OCI-LY3 (cell line): ENCODE data around the gene ZNF408.

ENCODE experiments used
- H2AFZ ChIP-seq: fragments of 200-600, 300-600 bp; shearing (Covaris generic); 2 replicates; pipeline ENCODE4 v1.6.0; 2014; ENCODE audit warnings: antibody characterized with exemption, low read depth, low read length
- H3K27ac ChIP-seq: fragments of 200-600, 300-600 bp; sonication (generic); 2 replicates; pipeline ENCODE4 v1.5.1; 2014; ENCODE audit warnings: mild to moderate bottlenecking, low read length, moderate library complexity, mixed read lengths
- H3K27me3 ChIP-seq: fragments of 200-600, 300-600 bp; sonication (generic); 2 replicates; pipeline ENCODE4 v1.6.1; 2014; ENCODE audit warnings: low read depth, low read length, mixed read lengths
- H3K36me3 ChIP-seq: fragments of 200-600, 300-600 bp; sonication (generic); replicated peaks from 2 replicates; pipeline ENCODE3; 2014; ENCODE audit warnings: low read depth, low read length, mixed read lengths
- H3K4me1 ChIP-seq: fragments of 300-600, 200-600 bp; sonication (generic); 2 replicates; pipeline ENCODE4 v1.6.1; 2014; ENCODE audit warnings: low read length, mixed read lengths
- H3K4me2 ChIP-seq: fragments of 200-600, 300-600 bp; sonication (generic); 2 replicates; pipeline ENCODE4 v1.6.1; 2014; ENCODE audit warnings: low read length, mixed read lengths
- H3K4me3 ChIP-seq: fragments of 300-600, 200-600 bp; sonication (generic); 2 replicates; pipeline ENCODE4 v1.5.1; 2014; ENCODE audit warnings: antibody characterized with exemption, mild to moderate bottlenecking, low read length, moderate library complexity
- H3K79me2 ChIP-seq: fragments of 300-600, 200-600 bp; shearing (Covaris generic); 2 replicates; pipeline ENCODE4 v1.6.1; 2014; ENCODE audit warnings: mild to moderate bottlenecking, low read length, mixed read lengths
- H3K9ac ChIP-seq: fragments of 300-600, 200-600 bp; shearing (Covaris generic); 2 replicates; pipeline ENCODE4 v1.6.0; 2014; ENCODE audit warnings: mild to moderate bottlenecking, low read length, moderate library complexity
- H3K9me3 ChIP-seq: fragments of 200-600, 300-600 bp; shearing (Covaris generic); 2 replicates; pipeline ENCODE4 v1.6.1; 2014; ENCODE audit warnings: low read length, mixed read lengths; ENCODE audit not compliant: insufficient read depth
- H4K20me1 ChIP-seq: fragments of 200-600, 300-600 bp; sonication (generic); 2 replicates; pipeline ENCODE4 v1.6.1; 2016; ENCODE audit warnings: low read length, mixed read lengths; ENCODE audit not compliant: insufficient read depth
- EZH2phosphoT487 ChIP-seq: fragments of 200-600 bp; shearing (Covaris generic); IDR thresholded peaks from 2 replicates; pipeline ENCODE4 v1.6.1; 2018; ENCODE audit warnings: antibody characterized with exemption, mixed run types, low read depth
- TF ChIP-seq, protein P1 (sequence below): fragments of 200-600, 300-600 bp; sonication (generic); IDR thresholded peaks from 2 replicates; pipeline ENCODE4 v1.5.1; 2014; ENCODE audit warnings: antibody characterized with exemption, low read length, low read depth

The ZNF408 gene

GRCh38 chr11:46682773-46683752, 17.8 kb upstream of the ZNF408 start:
- Histone ChIP-seq H3K27ac (no peak overlapping the region), H2AFZ (no peak overlapping the region), H3K9me3 (no peaks in the 10 kb centered on the region), H3K4me3 (no peak overlapping the region), H3K4me1 (no peaks in the 10 kb centered on the region), H3K9ac (no peak overlapping the region), H3K4me2 (no peak overlapping the region), H3K36me3 (peaks cover 12% of the 10 kb centered on the region), H3K79me2 (no peaks in the 10 kb centered on the region), H4K20me1 (no peaks in the 10 kb centered on the region), H3K27me3 (no peaks in the 10 kb centered on the region)
- TF ChIP-seq EZH2phosphoT487, result no peak
- TF ChIP-seq, protein P1, sequence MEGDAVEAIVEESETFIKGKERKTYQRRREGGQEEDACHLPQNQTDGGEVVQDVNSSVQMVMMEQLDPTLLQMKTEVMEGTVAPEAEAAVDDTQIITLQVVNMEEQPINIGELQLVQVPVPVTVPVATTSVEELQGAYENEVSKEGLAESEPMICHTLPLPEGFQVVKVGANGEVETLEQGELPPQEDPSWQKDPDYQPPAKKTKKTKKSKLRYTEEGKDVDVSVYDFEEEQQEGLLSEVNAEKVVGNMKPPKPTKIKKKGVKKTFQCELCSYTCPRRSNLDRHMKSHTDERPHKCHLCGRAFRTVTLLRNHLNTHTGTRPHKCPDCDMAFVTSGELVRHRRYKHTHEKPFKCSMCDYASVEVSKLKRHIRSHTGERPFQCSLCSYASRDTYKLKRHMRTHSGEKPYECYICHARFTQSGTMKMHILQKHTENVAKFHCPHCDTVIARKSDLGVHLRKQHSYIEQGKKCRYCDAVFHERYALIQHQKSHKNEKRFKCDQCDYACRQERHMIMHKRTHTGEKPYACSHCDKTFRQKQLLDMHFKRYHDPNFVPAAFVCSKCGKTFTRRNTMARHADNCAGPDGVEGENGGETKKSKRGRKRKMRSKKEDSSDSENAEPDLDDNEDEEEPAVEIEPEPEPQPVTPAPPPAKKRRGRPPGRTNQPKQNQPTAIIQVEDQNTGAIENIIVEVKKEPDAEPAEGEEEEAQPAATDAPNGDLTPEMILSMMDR, result no peak

DNA sequence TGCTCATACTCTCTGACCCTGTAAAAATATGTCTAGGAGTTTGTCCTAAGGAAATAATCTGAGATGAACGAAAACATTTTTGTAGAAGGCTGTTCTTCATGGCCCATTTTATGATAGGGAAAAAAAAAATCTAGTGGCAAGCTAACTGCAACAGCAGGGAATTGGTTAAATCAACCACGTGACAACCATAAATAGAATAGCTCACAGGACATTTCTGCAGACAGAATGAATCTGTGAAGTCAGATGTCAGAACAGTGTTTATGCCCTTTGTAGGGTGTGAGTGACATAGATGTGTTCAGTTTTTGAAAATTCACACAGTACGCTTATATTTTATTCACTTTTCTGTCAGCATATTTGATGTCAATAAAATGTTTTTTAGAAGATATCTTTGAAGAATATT, 16.5 kb upstream of the ZNF408 start:
- no peaks in the 10 kb centered on the region for H4K20me1 ChIP-seq
- H3K9me3 ChIP-seq, result no peaks in the 10 kb centered on the region
- no peak overlapping the region for H3K9ac ChIP-seq
- H3K36me3 ChIP-seq, result peaks cover 7% of the 10 kb centered on the region
- TF ChIP-seq, protein P1, result no peak
- no peak for TF ChIP-seq EZH2phosphoT487
- no peaks in the 10 kb centered on the region for H3K27me3 ChIP-seq
- no peak overlapping the region for H3K27ac ChIP-seq
- H3K4me2 ChIP-seq, result no peak overlapping the region
- H3K79me2 ChIP-seq, result no peaks in the 10 kb centered on the region
- no peaks in the 10 kb centered on the region for H3K4me1 ChIP-seq
- H2AFZ ChIP-seq, result no peak overlapping the region
- no peak overlapping the region for H3K4me3 ChIP-seq

- H3K4me3 ChIP-seq, result no peak overlapping the region
- no peaks in the 10 kb centered on the region for H3K27me3 ChIP-seq
- H3K27ac ChIP-seq, result no peak overlapping the region
- H3K4me2 ChIP-seq, result no peak overlapping the region
- no peaks in the 10 kb centered on the region for H4K20me1 ChIP-seq
- H3K36me3 ChIP-seq, result peaks cover 7% of the 10 kb centered on the region
- H3K9me3 ChIP-seq, result no peaks in the 10 kb centered on the region
- no peaks in the 10 kb centered on the region for H3K79me2 ChIP-seq
- no peak overlapping the region for H2AFZ ChIP-seq
- no peaks in the 10 kb centered on the region for H3K4me1 ChIP-seq
- TF ChIP-seq, protein P1, result no peak
- no peak for TF ChIP-seq EZH2phosphoT487
- no peak overlapping the region for H3K9ac ChIP-seq
These were observed 13.7 kb upstream of the ZNF408 start for GRCh38 chr11:46686886-46687795.

DNA sequence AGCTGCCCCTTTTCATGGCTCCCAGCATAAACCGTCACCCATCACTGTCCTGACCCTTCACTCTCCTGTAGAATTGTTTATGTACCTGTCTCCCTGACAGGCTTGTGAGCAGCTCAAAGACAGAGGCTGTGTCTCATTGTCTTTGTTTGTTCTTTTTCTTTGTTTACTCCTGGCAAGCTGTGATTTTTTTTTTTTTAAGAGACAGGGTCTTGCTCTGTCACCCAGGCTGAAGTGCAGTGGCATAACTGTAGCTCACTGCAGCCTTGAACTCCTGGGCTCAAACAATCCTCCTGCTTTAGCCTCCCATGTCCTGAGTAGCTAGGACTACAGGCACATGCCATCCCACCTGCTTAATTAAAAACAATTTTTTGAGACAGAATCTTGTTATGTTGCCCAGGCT, 10.1 kb upstream of the ZNF408 start:
- Histone ChIP-seq H3K4me1 (no peaks in the 10 kb centered on the region), H3K27ac (no peak overlapping the region), H3K9me3 (no peaks in the 10 kb centered on the region), H3K4me2 (no peak overlapping the region), H3K36me3 (peaks cover 16% of the 10 kb centered on the region), H3K79me2 (no peaks in the 10 kb centered on the region), H3K27me3 (no peaks in the 10 kb centered on the region), H2AFZ (no peak overlapping the region), H3K4me3 (no peak overlapping the region), H4K20me1 (no peaks in the 10 kb centered on the region), H3K9ac (no peak overlapping the region)
- TF ChIP-seq EZH2phosphoT487, result no peak
- TF ChIP-seq, protein P1, result no peak
